HG02798 (cell line): ENCODE data around the gene JAKMIP1.
"Not testable (repeated sequence)": the region's sequence is repeated elsewhere in the genome, so short reads cannot be mapped to it uniquely, and the experiment has no call there.

Experiments used
- ATAC-seq: cut with Tn5 transposase; IDR thresholded peaks from one replicate; pipeline ENCODE4 v1.9.1; 2021; ENCODE audit warnings: mild to moderate bottlenecking; ENCODE audit not compliant: unreplicated experiment, poor library complexity

Gene JAKMIP1

GRCh38 chr4:6002492-6002833 lies 197.9 kb downstream of the JAKMIP1 start:
- no peak for ATAC-seq

GRCh38 chr4:6001680-6002491 lies 198.5 kb downstream of the JAKMIP1 start:
- no peak for ATAC-seq

GRCh38 chr4:5999830-6000365 lies 200.5 kb downstream of the JAKMIP1 start:
- ATAC-seq: no peak

- no peak for ATAC-seq
Observed at GRCh38 chr4:5999356-5999755, 201.0 kb downstream of the JAKMIP1 start.

- no peak for ATAC-seq
Observed at GRCh38 chr4:5998333-5998936, 201.9 kb downstream of the JAKMIP1 start.

GRCh38 chr4:5996641-5997040 lies 203.7 kb downstream of the JAKMIP1 start:
- ATAC-seq: no peak

GRCh38 chr4:5995901-5996623 lies 204.3 kb downstream of the JAKMIP1 start:
- ATAC-seq: no peak

GRCh38 chr4:5993876-5994811 lies 206.2 kb downstream of the JAKMIP1 start:
- no peak for ATAC-seq

GRCh38 chr4:5993346-5993745 lies 207.0 kb downstream of the JAKMIP1 start:
- not testable (repeated sequence) for ATAC-seq

- no peak for ATAC-seq
Observed at GRCh38 chr4:5992828-5993321, 207.5 kb downstream of the JAKMIP1 start.

GRCh38 chr4:5992171-5992827 lies 208.1 kb downstream of the JAKMIP1 start:
- ATAC-seq: no peak

- no peak for ATAC-seq
Observed at GRCh38 chr4:5991405-5991804, 208.9 kb downstream of the JAKMIP1 start.

- ATAC-seq: no peak
Observed at GRCh38 chr4:5990446-5991160, 209.7 kb downstream of the JAKMIP1 start.

GRCh38 chr4:5989236-5990225 lies 210.8 kb downstream of the JAKMIP1 start:
- no peak for ATAC-seq

- no peak for ATAC-seq
Observed at GRCh38 chr4:5988086-5988845, 212.1 kb downstream of the JAKMIP1 start.

GRCh38 chr4:5984843-5985242 lies 215.5 kb downstream of the JAKMIP1 start:
- ATAC-seq: no peak
